ENCODE results near the gene ADPRHL1.

The ADPRHL1 gene

DNA sequence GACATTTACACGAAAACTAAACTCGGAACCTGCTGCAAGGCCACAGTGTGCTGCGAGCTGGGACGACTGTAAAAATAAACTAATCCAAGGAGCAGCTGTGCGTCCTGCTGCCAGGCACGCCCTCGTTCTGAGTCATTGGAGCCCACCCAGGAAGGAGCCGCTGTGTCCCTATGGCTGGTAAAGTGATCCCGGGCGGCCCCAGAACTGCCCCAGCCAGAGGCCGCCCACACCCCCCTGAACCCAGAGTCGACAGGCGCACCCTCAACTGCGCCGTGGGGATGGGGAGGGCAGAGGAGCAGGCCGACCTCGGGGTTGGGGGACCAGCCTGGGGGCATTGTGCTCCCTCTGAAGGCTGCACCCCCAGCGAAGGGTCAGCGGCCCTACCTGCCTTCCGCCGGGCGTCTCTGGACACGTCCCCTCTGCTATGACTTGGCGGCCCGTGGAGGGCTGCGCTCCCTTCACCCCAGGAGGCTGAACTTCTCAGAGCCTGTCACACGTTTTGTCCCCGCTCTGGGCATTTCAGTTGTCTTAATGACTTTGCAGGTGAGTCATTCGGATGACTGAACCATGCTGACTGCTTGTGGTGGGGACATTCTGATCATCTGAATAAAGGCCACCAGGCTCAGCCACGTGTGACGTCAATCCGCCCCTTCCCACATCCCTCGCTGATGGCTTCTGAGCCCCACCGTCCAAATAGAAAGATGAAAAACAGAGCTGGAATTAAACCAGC is 42.7 kb downstream of the ADPRHL1 start:
- peak; percentile 27 for ATAC-seq
- Mint-ChIP-seq H3K27me3 (peaks cover 10% of the 10 kb centered on the region), H3K4me3 (no peak overlapping the region), H3K4me1 (no peaks in the 10 kb centered on the region), H3K9me3 (peaks cover 0 to 7% of the 10 kb centered on the region in 2 donors), H3K27ac (no peak overlapping the region)
- no peak for DNase-seq

DNA sequence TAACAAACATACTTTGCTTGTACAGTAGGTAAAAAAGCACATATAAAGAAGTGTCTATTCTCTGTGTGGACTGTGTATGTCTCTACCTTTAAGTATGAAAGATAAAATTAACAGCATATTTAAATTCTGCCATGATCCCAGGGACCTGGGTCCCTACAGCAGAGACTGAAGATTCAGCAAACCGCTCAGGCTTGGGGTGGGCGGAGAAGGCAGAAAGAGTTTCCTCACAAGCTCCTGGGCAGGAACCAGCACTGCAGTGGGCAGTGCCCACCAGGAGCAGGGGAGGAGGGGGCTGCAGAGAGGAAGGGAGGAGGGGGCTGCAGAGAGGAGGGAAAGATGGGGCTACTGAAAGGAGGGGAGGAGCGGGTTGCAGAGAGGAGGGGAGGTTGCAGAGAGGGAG is 44.7 kb downstream of the ADPRHL1 start:
- Mint-ChIP-seq H3K4me1 (no peaks in the 10 kb centered on the region), H3K4me3 (no peak overlapping the region), H3K27me3 (peaks cover 10% of the 10 kb centered on the region), H3K27ac (no peak overlapping the region), H3K9me3 (peaks cover 0 to 7% of the 10 kb centered on the region in 2 donors)
- ATAC-seq (no peak), DNase-seq (no peak)

- Mint-ChIP-seq H3K4me3 (no peak overlapping the region), H3K4me1 (no peaks in the 10 kb centered on the region), H3K27me3 (peaks cover 10% of the 10 kb centered on the region), H3K27ac (no peak overlapping the region), H3K9me3 (no peaks in the 10 kb centered on the region)
- DNase-seq, result no peak
- no peak for ATAC-seq
Measured at GRCh38 chr13:113407531-113408393, 45.5 kb downstream of the ADPRHL1 start.

DNA sequence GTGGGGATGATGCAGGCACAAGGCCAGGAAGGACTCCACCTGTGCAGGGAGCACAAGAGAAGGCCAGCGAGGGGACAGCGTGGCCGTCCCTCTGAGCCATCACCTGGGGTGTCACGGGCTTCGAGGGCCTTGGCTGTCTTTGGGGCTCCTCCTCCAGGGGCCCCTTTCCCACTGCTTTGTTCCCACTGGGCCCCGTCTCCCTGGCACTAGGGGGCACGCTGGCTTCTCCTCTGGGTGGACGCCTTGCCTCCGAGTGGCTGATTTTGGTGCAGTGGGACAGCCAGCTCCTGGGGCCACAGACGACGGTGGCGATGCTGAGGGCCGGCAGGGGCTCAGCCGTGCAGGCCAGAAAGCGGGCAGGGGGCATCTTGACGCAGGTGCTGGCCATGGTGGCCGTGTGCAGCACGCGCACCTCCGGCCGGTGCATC is 46.2 kb downstream of the ADPRHL1 start:
- no peak for DNase-seq
- Mint-ChIP-seq H3K4me1 (no peaks in the 10 kb centered on the region), H3K4me3 (no peak overlapping the region), H3K27ac (no peak overlapping the region), H3K27me3 (peaks cover 10% of the 10 kb centered on the region), H3K9me3 (no peaks in the 10 kb centered on the region)
- ATAC-seq, result no peak

DNA sequence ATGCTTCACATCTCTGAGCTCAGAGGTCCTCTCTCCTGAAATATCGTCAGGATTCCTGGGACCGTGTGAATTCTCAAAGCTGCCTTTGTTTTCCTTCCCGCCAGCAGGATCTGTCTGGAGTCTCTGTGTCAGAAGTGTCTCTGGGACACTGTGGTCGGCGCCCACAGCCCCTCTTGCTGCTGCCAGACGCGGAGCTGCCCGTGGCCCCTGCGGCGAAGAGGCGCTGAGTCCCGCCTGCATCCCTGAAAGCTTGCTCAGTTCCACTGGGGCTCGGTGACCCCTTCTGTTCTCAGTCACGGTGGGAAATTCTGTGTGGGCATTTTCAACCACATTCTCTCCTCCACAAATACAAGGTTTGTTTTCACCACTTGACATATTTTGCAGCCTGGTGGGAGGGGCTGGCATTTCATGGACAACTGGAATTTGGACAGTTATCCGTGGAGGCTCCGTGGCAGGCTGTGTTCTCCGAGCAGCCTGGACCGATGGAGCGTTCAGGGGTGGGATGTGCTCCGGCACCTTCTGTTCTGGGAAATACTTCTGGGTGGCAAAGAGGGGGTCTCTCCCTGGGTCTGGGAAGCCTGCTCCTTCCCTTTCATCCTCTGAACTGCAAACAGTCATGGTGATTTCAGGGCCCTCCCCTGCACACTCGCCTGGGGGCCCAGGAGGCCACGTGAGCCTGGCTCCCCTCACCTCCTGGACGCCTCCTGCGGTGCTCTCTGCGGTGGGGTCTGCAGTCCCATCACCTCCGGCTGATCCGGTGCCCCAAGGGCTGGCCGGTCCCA is 46.8 kb downstream of the ADPRHL1 start:
- Mint-ChIP-seq H3K27ac (no peak overlapping the region), H3K9me3 (no peaks in the 10 kb centered on the region), H3K4me3 (no peak overlapping the region), H3K27me3 (peaks cover 10% of the 10 kb centered on the region), H3K4me1 (no peaks in the 10 kb centered on the region)
- DNase-seq (no peak), ATAC-seq (no peak)

- Mint-ChIP-seq H3K27ac (no peak overlapping the region), H3K4me1 (no peaks in the 10 kb centered on the region), H3K27me3 (peaks cover 10% of the 10 kb centered on the region), H3K4me3 (no peak overlapping the region), H3K9me3 (no peaks in the 10 kb centered on the region)
- ATAC-seq, result no peak
- no peak for DNase-seq
Measured at GRCh38 chr13:113405481-113406300, 47.6 kb downstream of the ADPRHL1 start.

DNA sequence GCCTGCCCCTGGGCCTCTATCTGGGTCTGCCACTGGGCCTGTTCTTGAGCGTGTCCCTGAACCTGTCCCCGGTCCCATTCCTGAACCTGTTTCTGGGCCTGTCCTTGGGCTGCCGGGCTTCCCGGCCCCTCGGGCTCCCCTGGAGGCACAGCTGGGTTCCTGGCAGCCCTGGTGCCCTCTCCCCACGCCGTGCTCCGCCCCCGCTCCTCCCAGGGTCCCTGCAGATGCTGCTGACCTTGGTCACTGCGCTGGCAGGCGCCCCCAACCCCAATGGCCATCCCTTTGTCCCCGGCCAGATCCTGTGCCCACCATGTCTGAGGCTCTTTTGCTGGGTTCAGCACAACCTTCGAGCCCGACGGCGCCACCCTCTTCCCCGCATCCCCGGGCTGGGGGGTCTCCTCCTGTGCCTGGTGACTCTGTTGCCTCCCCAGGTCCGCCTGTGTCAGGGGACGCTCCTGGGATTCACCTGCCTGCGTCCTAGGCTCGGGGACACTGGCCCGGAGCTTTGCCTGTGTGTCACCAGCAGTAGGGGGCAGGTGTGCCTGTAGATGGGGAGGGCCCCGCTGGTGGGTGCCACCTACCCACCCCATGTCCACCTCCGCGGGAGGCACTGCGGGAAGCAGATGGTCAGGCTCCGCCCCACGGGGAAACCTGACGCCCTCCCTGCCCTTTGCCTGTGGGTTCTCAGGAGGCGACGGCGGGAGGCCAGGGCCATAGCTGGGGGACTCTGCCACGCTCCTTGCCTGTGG is 48.4 kb downstream of the ADPRHL1 start:
- no peaks in the 10 kb centered on the region for H3K4me1 Mint-ChIP-seq
- DNase-seq (no peak), ATAC-seq (no peak)
- H3K27ac Mint-ChIP-seq, result no peak overlapping the region
- no peak overlapping the region for H3K4me3 Mint-ChIP-seq
- H3K9me3 Mint-ChIP-seq, result no peaks in the 10 kb centered on the region
- H3K27me3 Mint-ChIP-seq, result peaks cover 10% of the 10 kb centered on the region

DNA sequence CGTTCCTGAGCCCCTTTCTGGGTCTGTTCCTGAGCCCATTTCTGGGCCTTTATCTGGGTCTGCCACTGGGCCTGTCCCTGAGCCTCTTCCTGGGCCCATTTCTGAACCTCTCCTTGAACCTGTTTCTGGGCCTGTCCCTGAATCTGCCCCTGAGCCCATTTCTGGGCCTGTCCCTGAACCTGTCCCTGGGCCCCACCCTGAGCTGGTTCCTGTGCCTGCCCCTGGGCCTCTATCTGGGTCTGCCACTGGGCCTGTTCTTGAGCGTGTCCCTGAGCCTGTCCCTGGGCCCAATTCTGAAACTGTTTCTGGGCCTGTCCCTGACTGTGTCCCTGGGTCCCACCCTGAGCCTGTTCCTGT is 48.9 kb downstream of the ADPRHL1 start:
- Mint-ChIP-seq H3K27ac (no peak overlapping the region), H3K27me3 (peaks cover 10% of the 10 kb centered on the region), H3K9me3 (no peaks in the 10 kb centered on the region), H3K4me1 (no peaks in the 10 kb centered on the region), H3K4me3 (no peak overlapping the region)
- DNase-seq (no peak), ATAC-seq (no peak)

GRCh38 chr13:113403255-113404104 is 49.8 kb downstream of the ADPRHL1 start:
- Mint-ChIP-seq H3K27me3 (peaks cover 10% of the 10 kb centered on the region), H3K27ac (no peak overlapping the region), H3K4me3 (no peak overlapping the region), H3K4me1 (no peaks in the 10 kb centered on the region), H3K9me3 (no peaks in the 10 kb centered on the region)
- DNase-seq (no peak), ATAC-seq (no peak)

- Mint-ChIP-seq H3K27ac (no peak overlapping the region), H3K4me1 (no peaks in the 10 kb centered on the region), H3K4me3 (no peak overlapping the region)
Measured at GRCh38 chr13:113402471-113403254, 50.6 kb downstream of the ADPRHL1 start.

DNA sequence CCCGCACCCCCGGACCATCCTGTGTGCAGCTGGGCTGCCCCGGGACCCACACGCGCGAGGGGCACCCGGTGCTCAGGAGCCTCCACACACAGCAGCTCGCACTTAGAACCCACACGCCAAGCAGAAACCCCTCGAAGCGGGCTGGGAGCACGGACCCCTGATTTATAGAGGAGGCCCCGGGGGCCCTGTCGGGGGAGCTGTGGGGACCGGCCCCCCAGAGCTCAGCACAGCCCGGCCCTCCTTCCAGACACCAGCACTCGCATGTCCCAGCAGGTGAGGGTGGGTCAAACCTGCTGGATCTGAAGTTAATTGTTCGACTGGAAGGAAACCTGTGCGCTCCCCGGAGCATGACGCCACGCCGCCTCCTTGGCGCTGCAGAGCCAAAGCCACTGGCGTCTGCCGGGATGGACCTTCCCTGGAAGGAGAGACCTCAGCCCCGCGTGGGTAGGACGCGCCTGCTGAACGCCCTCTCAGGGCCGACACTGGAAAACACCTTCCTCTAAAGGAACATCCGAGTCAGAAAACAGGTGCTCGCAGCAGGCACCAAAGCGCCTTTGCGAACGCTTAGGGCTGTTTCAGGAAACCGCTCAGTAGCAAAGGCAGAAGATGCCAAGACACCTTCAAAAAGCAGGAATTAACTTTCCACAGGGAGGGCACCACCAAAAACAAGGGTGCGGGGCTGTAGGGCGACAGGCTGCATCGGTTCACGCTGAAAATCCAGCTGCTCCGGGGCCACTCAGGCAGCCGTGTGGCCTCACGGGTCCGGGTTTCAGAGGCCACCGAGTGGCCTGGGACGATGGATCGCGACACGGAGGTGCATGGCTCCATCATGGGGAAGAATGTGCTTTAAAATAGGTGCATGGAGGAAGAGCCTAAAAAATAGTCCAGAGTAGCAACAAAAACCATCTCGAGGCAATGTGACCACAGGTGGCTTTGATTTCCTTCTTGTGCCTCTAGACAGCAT is 51.6 kb downstream of the ADPRHL1 start:
- Mint-ChIP-seq H3K27me3 (no peaks in the 10 kb centered on the region), H3K4me1 (no peaks in the 10 kb centered on the region), H3K4me3 (no peak overlapping the region), H3K27ac (no peak overlapping the region), H3K9me3 (no peaks in the 10 kb centered on the region)
- ATAC-seq (peak; percentile 27), DNase-seq (no peak)

More at GRCh38 chr13:113402471-113403254, 50.6 kb downstream of the ADPRHL1 start:
- DNase-seq, result no peak
- Mint-ChIP-seq H3K9me3 (no peaks in the 10 kb centered on the region), H3K27me3 (peaks cover 8% of the 10 kb centered on the region)
- peak; percentile 38 for ATAC-seq

All from stimulated activated naive CD8-positive, alpha-beta T cell treated with anti-CD3 and anti-CD28 coated beads, Interleukin-15, amount 100 ng/mL, for 72 hours (primary cell).